ENCODE results near the gene SLC26A11. TPM values are rescaled to one million over a fixed set of nuclear protein-coding genes. Genes with fewer than 3 reads are reported as not detected.
A peak's percentile ranks its signal among the peaks of the same experiment; 100 is the strongest.
"Not testable (repeated sequence)": the region's sequence is repeated elsewhere in the genome, so short reads cannot be mapped to it uniquely, and the experiment has no call there.

Gene SLC26A11
- total RNA-seq, 1 donor from 2014 or later: 8.3 TPM

GRCh38 chr17:80272366-80272765 is 52.1 kb downstream of the SLC26A11 start:
- intact Hi-C loops (cut with DNase I): no loop called here
- DNase-seq (ENCODE audit: low spot score): no peak

DNA sequence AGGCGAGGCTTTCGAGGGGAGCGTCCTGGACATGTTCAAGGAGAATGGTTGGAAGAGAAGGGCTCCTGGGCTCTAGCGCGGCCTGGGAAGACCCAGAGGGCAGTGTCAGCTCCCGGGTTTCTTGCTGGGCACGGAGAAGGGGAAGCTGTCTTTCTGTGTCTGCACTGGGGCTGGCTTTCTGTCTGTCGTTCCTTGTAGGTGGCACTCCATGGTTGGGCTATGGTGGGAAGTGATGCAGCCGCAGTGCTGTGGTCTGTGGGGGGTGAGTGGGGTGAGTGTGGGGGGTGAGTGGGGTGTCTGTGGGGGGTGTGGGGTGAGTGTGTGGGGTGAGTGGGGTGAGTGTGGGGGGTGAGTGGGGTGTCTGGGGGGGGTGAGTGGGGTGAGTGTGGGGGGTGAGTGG is 54.1 kb downstream of the SLC26A11 start:
- intact Hi-C loops (cut with DNase I): no loop called here
- no peak for DNase-seq (ENCODE audit: low spot score)

DNA sequence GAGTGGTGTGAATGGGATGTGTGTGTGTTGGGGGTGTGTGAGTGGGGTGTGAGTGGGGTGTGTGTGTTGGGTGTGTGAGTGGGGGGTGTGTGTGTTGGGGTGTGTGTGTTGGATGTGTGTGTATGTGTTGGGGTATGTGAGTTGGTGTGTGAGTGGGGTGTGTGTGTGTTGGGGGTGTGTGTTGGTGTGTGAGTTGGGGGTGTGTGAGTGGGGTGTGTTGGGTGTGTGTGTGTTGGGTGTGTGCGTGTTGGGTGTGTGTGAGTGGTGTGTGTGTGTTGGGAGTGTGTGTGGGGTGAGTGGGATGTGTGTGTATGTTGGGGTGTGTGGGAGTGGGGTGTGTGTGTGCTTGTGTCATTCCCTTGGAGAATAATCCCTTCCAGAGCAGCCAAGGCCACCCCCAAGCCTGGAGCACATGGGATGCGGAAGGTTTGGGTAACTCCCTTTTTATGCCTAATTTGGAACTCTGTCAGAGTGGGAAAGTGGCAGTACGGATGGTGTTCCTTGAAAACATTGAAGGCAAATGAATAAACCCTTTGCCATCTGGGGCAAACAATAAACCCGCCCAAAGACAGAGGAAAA is 54.7 kb downstream of the SLC26A11 start:
- intact Hi-C loops (cut with DNase I): no loop called here
- no peak for DNase-seq (ENCODE audit: low spot score)

GRCh38 chr17:80275857-80276256 is 55.6 kb downstream of the SLC26A11 start:
- intact Hi-C loops (cut with DNase I); DNase-seq (ENCODE audit: low spot score): not testable (repeated sequence)

- DNase-seq (ENCODE audit: low spot score): no peak
- intact Hi-C loops (cut with DNase I): no loop called here
These were observed 57.8 kb downstream of the SLC26A11 start for GRCh38 chr17:80277751-80278671.

- DNase-seq (ENCODE audit: low spot score): peak; percentile 80
- intact Hi-C loops (cut with DNase I): no loop called here
These were observed 59.7 kb downstream of the SLC26A11 start for GRCh38 chr17:80279895-80280294.

- intact Hi-C loops (cut with DNase I): no loop called here
- DNase-seq (ENCODE audit: low spot score): no peak
These were observed 61.3 kb downstream of the SLC26A11 start for GRCh38 chr17:80281516-80281915.

DNA sequence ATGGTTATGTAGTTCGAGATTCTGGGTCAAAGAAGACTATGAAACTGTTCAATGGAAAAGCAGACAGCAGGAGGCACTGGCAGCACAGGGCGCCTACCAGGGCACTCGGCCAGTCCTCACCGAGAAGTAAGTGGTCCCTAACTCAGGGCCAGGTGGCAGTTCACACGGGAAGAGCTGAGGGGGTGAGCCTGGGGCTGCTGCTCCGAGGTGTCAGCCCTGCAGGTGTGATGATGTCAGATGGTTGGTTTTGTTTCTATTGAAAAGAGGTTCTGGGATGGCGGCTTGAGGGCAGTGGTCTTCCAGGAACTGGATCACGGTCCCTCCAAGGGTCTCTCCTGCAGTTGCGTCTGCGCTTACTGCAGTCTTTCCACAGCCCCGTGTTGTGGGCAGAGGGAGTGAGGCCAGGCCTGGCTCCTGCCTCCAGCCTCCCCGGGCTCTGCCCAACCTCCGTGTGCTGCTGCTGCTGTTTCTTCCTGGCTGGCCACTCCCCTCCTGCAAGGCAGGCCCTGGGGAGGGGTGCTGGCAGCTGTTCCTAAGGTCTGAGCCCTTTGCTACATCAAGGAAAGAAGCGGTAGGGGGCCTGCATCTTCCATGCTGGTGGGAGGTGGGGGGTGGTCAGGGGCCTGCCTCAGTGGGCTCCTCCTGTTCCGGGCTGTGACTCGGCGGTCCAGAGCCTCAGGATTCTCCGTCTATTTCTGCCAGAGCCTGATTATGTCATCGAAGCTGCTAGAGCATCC is 63.1 kb downstream of the SLC26A11 start:
- DNase-seq (ENCODE audit: low spot score): no peak
- intact Hi-C loops (cut with DNase I): no loop called here

- no peak for DNase-seq (ENCODE audit: low spot score)
- intact Hi-C loops (cut with DNase I): no loop called here
These were observed 64.4 kb downstream of the SLC26A11 start for GRCh38 chr17:80284631-80285030.

DNA sequence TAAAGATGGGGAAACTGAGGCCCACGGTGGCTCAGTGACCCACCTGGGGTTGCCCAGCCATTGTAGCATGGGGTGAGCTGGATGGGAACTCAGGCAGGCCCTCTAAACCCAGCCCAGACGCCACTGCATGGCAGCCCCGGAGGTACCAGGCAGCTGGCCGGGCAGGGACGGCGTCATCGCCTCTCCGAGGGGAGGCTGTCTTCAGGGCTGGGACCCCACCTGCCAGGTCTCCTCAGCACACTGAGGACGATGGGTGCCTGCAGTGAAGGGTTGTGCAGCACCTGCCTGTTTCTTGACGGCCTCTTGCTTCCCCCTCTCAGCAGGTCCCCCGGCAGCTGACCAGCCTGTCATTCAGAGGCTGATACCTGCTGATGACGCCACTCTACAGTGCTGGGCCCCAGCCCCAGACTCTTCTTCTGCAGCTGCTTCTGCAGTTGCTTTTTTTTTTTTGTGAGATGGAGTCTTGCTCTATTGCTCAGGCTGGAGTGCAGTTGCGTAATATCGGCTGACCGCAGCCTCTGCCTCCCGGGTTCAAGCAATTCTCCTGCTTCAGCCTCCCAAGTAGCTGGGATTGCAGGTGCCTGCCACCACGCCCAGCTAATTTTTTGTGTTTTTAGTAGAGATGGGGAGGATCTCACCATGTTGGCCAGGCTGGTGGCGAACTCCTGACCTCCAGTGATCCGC is 65.2 kb downstream of the SLC26A11 start:
- no peak for DNase-seq (ENCODE audit: low spot score)
- intact Hi-C loops (cut with DNase I): no loop called here

- no peak for DNase-seq (ENCODE audit: low spot score)
- intact Hi-C loops (cut with DNase I): no loop called here
These were observed 66.4 kb downstream of the SLC26A11 start for GRCh38 chr17:80286638-80286960.

DNA sequence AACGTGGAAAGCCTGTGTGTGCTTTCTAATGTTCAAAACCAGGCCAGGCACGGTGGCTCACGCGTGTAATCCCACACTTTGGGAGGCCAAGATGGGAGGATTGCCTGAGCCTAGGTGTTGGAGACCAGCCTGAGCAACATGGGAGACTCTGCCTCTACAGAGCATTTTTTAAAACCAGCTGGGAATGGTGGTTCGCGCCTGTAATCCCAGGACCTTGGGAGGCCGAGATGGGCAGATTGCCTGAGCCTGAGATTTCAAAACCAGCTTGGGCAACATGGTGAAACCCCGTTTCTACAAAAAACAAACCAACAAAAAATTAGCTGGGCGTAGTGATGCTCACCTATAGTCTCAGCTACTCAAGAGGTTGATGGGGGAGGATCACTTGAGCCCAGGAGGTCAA is 66.8 kb downstream of the SLC26A11 start:
- intact Hi-C loops (cut with DNase I): no loop called here
- DNase-seq (ENCODE audit: low spot score): no peak

DNA sequence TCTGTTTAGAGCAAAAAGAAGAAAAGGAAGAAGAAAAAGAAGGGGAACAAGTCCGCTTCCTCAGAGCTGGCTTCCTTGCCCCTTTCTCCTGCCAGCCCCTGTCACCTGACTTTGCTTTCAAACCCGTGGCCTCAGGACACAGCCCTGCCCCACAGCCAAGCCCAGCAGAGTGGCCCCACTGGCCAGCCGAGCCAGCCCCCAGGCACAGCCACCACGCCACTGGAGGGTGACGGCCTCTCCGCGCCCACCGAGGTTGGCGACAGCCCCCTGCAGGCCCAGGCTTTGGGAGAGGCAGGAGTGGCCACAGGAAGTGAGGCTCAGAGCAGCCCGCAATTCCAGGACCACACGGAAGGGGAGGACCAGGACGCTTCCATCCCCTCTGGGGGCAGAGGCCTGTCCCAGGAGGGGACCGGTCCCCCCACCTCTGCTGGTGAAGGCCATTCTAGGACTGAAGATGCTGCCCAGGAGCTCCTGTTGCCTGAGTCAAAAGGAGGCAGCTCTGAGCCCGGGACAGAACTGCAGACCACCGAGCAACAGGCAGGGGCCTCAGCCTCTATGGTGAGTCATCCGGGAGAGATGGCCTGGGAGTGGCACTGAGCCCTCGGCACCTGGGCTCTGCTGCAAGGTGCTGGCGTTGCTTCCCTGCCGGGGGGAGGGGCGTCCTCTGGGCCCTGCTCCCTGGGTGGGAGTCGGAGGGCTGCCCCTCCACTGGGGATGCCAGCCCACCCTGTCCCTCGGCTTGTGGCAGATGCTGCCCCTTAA is 67.8 kb downstream of the SLC26A11 start:
- intact Hi-C loops (cut with DNase I): no loop called here
- DNase-seq (ENCODE audit: low spot score): no peak

GRCh38 chr17:80289616-80290015 is 69.4 kb downstream of the SLC26A11 start:
- DNase-seq (ENCODE audit: low spot score): no peak
- intact Hi-C loops (cut with DNase I): no loop called here

- DNase-seq (ENCODE audit: low spot score): no peak
- intact Hi-C loops (cut with DNase I): no loop called here
These were observed 69.9 kb downstream of the SLC26A11 start for GRCh38 chr17:80290156-80290555.

DNA sequence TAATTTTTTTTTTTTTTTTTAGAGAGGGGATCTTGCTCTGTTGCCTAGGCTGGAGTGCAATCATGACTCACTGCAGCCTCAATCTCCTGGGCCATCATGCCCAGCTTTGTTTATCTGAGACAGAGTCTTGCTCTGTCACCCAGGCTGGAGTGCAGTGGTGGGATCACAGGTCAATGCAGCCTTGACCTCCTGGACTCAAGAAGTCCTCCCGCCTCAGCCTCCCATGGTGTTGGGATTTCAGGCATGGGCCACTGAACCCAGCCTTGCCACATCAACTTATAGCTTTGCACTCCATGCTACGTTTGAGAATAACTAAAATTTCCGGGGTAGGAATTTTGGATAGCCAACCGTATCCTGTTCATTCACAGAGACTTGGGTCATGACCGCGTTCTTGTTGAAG is 71.0 kb downstream of the SLC26A11 start:
- no peak for DNase-seq (ENCODE audit: low spot score)
- intact Hi-C loops (cut with DNase I): no loop called here

DNA sequence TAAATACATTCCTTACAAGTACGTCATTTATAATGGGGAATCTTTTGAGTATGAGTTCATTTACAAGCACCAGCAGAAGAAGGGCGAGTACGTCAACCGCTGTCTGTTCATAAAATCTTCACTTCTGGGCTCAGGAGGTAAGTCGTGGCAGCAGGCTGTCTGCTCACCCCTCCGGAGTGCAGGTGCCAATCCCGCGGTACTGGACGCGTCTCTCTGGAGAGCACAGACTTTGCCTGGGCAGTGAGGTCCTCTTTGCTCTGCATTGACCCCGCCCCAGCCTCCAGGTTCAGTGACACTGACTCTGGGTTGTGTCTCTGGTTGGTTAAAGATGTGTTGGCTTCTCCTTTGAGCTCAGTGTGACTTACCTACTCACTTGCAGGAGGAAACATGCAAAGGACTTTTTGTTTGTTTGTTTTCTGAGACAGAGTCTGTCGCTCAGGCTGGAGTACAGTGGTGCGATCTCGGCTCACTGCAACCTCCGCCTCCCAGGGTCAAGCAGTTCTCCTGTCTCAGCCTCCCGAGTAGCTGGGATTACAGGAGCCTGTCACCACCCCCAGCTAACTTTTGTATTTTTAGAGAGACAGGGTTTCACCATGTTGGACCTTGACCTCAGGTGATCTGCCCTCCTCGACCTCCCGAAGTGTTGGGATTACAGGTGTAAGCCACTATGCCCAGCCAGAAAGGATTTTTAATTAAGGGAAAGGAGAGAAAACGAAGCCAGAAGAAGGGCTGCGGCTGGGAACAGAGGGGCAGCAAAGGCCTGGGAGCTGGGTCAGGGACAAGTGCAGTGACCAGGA is 71.7 kb downstream of the SLC26A11 start:
- no peak for DNase-seq (ENCODE audit: low spot score)
- intact Hi-C loops (cut with DNase I): no loop called here

DNA sequence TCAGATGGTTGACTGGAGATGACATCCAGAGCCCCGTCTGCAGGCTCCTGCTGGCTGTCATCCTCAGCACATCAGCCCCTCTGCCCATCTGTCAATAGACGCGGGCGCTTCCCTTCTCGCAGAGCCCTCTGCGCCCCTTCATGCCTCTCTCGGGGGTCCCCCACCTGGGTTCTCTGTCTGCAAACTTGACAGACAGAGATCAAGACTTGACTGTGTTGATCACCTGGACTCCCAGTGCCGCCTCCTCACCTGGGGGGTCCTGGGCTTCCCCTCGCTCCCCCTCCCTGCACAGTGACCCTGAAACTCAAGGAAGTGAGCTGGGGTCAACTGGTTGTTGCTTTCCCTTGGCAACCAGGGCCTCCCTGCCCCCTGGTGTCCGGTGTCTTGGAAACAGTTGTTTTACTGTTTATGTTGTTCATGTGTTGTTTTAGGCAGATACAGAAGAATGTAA is 72.3 kb downstream of the SLC26A11 start:
- DNase-seq (ENCODE audit: low spot score): no peak
- intact Hi-C loops (cut with DNase I): no loop called here

DNA sequence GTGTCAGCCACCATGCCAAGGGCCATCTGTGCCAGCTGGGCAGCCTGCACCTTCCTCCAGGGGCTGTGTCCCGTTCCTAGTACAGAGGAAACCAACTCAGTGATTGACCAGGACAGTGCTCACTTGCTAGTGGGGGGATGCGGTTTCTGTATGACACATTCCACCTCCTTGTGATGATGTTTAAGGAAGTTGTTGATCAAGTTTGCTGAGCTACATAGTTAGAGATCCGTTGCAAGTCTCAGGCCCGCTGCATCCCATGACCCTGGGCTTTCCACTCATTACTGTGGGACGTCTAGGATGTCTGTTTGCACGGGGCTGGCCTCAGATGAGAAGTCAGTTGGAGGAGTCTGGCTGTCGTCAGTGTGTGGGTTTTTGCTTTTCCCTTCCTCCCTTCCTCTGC is 74.0 kb downstream of the SLC26A11 start:
- intact Hi-C loops (cut with DNase I): no loop called here

More for the DNA sequence above, 74.0 kb downstream of the SLC26A11 start:
- no peak for DNase-seq (ENCODE audit: low spot score)
